Kasumi-1 (cell line): Measurements from ENCODE around the gene NDEL1.

Experiments used
- DNase-seq, 2 experiments: peaks; one replicate each; lab custom pipeline; 2025; lab: John Stamatoyannopoulos, UW

NDEL1 gene

DNA sequence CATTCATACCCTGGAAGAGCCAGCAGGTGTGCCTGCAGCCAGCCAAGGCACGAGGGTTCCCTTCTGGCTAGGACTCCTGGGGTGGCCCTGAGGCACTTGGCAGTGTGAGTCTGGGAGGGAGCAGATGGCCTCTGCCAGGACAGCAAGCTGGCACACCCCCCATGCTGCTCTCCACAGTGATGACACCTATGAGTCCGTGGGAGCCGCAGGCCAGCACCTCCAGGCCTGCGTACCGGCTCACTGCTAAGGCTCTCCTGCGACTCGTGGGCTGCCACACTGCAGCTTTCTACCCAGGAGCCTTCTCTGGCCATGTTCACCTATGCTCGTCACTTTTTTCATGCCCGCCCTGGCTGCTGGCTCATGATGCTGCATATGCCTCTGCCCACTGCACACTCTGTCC is 68.1 kb downstream of the NDEL1 start:
- DNase-seq: no peak

- no peak for DNase-seq
Observed at GRCh38 chr17:8504460-8505207, 69.0 kb downstream of the NDEL1 start.

DNA sequence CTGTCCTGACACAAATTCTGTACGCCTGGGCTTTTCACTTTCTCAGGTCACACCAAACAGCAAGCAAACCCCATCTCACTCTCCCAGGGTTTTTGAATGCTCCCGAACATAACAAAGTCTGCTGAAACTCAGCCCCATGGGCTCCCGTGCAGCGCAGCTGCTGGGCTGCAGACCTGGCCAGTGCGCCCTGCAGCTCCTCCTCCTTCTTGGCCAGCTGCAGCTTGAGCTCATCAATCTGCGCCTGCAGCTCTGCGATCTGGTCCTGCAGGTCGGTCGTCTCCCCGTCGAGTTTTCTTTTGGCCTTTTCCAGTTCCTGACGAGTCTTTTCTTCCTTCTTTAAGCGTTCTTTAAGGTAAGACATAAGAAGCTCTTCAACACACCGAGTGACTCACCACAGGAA is 70.5 kb downstream of the NDEL1 start:
- DNase-seq: no peak

DNA sequence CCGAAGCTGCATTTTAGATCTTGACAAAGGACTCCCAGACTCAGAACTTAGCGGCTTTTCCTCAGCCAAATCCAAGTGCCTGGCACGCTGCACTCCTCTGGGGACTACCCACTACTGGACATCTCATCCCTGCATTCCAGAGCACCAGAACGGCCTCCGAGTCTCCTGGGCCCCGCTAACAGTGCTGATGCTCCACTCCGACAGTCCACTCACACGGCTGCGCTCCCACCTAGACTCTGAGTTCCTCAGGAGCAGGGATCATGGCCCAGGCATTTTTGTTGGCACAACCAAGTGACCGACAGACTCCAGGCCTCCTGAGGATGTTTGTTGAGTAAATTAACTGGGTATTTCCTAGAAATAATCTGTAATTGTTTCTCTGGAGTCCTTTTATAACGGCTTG is 79.1 kb downstream of the NDEL1 start:
- no peak for DNase-seq
